ENCODE measurements around the gene FIGNL2. TPM values are rescaled to one million over a fixed set of nuclear protein-coding genes. Genes with fewer than 3 reads are reported as not detected.

Gene FIGNL2
- total RNA-seq, 6 experiments from 2014 or later = 0.14 to 1.8 (median 0.55) TPM

DNA sequence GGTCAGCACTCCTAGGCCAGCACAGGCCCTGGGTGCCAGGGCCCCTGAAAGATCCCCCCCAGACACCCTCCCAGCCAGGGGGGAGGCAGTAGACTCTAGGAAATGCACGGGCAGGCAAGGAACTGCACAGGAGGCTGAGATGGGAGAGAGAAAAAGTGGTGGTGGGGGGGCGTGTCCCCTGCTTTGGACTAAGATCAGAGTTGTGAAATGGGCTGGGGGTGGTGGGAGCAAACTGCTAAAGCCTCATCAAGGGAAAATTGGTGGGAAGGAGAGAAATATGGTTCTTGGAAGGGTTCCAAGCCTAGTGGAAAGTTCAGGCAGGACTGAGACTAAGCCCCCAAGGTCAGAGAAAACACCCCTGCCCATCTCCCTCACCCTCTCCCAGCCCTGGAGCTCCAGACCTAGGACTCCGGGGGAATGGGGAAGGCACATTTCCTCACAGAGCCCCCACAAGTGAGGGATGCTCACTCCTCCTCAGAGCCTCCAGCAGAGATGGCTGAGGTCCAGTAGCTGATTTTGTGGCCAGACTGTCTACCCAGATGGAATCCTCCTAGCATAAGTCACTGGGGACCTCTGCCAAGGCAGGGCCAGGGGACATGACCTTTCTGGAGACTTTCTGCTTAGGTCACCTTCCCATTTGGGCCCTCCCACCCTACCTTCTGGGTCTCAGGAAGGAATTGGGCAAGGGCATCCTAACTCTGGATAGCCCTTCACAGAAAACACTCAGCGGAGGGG, 29.8 kb downstream of the FIGNL2 start:
- H3K4me1 ChIP-seq = peaks cover 0 to 6% (median 0%) of the 10 kb centered on the region in 4 donors
- DNase-seq = no peak
- H3K27me3 ChIP-seq = no peaks in the 10 kb centered on the region
- no peak for ATAC-seq
- no peak overlapping the region for H3K4me3 ChIP-seq
- 37% methylated on average over 3 of the region's 4 CpGs for WGBS (ENCODE audit: insufficient coverage, low coverage, low lambda C conversion rate, missing lambda C conversion rate)
- H3K27ac ChIP-seq = no peak overlapping the region
- no peaks in the 10 kb centered on the region for H3K9me3 ChIP-seq
- no peaks in the 10 kb centered on the region for H3K36me3 ChIP-seq
- intact Hi-C loops (cut with DNase I) = loop anchor here in 1 of 2 donors (10.0 kb wide), 1 partner anchor 294 kb away; no protein-coding TSS in a partner anchor
- TF ChIP-seq CTCF (IDR thresholded peaks at IDR 0.05) = no peak
- TF ChIP-seq POLR2A (IDR thresholded peaks at IDR 0.05) = no peak

DNA sequence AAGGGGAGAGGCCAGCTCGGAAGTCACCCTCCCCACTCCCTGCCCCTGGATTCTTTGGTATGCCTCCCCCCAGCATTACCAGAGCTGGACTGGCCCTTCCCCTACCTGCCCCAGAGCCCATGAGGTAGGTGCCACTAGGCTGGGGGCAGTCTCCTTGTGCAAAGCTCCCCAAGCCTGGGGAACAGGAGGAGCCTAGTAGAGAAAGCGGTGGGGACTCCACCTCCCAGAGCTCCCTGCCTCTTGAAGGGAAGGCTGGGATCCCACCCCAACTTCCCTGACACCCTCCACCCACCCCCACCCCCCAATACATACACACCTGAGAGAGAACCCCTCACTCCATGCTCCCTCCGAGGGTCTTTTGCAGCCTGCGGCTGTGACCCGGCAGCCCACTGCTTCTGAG, 30.4 kb downstream of the FIGNL2 start:
- Histone ChIP-seq H3K27me3 (no peaks in the 10 kb centered on the region), H3K36me3 (no peaks in the 10 kb centered on the region), H3K4me1 (peaks cover 0 to 6% (median 0%) of the 10 kb centered on the region in 4 donors), H3K4me3 (no peak overlapping the region), H3K9me3 (no peaks in the 10 kb centered on the region), H3K27ac (no peak overlapping the region)
- DNase-seq = no peak
- intact Hi-C loops (cut with DNase I) = loop anchor here in 1 of 2 donors (10.0 kb wide), 1 partner anchor 293 kb away; no protein-coding TSS in a partner anchor
- WGBS (ENCODE audit: insufficient coverage, low coverage, low lambda C conversion rate, missing lambda C conversion rate) = 83% methylated on average over 4 of the region's 5 CpGs
- TF ChIP-seq CTCF (IDR thresholded peaks at IDR 0.05) = no peak
- TF ChIP-seq POLR2A (IDR thresholded peaks at IDR 0.05) = no peak
- no peak for ATAC-seq

DNA sequence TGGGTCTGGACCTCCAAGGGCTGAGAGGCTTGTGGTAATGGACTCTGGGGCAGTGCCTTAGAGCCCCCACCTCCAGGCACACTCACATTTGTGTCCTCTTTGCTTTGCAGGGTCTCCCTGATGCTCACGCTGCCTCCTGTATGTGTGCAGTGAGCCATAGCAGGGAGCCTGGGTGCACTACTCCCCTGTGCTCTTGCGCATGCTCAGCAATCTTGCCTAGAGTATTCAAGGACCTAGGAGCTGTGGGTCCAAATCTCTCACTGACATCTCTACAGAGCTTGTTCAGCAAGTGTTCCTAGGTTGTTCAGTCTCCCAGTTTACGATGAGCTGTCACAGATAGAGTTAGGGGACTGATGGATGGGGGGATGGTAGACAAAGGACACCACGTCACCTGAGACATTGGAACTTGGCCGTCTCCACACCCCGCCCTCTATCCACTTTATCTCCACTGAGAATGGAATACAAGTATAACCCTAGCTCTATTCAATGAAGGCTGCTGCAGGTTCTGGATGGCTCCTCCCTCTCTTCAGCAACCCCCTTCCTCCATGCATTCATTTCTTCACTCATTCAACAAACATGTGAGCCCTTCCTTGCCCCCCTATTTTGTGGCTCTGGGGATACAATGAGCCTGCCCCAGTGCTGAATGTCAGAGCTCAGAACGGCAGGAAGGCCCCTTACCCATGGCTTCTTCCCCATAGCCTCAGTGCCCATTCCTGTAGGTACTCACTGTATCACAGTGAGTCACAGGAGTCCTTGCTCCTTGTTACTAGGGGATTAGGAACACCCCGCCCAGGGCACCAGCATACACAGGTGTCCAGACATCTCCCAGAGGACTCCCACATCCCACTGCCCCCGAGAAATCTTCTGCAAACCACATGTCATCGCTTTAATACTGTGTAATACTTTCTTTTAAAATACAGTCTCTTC, 31.2 kb downstream of the FIGNL2 start:
- DNase-seq (no peak), ATAC-seq (no peak)
- Histone ChIP-seq H3K27me3 (no peaks in the 10 kb centered on the region), H3K9me3 (no peaks in the 10 kb centered on the region), H3K36me3 (no peaks in the 10 kb centered on the region), H3K27ac (no peak overlapping the region), H3K4me3 (no peak overlapping the region), H3K4me1 (peaks cover 0 to 6% (median 0%) of the 10 kb centered on the region in 4 donors)
- 88% methylated on average over 5 of the region's 10 CpGs for WGBS (ENCODE audit: insufficient coverage, low coverage, low lambda C conversion rate, missing lambda C conversion rate)
- TF ChIP-seq CTCF (IDR thresholded peaks at IDR 0.05) = no peak
- intact Hi-C loops (cut with DNase I) = loop anchor here in 1 of 2 donors (10.0 kb wide), 1 partner anchor 292 kb away; no protein-coding TSS in a partner anchor

DNA sequence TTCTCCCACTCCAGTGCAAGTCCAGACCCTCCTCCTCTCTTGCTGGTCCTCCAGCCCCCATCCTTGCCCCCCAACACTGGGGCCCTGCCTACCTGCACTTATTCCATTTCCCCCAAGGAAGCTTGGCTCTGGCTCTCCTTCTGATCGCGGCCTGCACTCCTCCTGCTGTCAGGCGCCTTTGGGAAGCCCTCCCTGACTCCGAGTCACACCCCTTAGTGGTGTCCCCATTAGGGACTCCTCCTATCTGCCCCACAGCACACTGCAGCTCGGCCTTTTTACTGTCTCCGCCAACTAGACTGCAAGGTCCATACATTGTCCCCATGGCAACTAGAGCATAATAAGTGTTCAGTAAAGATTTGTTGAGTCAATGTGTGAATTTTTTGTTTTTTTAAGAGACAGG, 32.9 kb downstream of the FIGNL2 start:
- no peak for ATAC-seq
- no peaks in the 10 kb centered on the region for H3K9me3 ChIP-seq
- no peak overlapping the region for H3K27ac ChIP-seq
- TF ChIP-seq CTCF (IDR thresholded peaks at IDR 0.05) = no peak
- TF ChIP-seq POLR2A (IDR thresholded peaks at IDR 0.05) = no peak
- WGBS (ENCODE audit: insufficient coverage, low coverage, low lambda C conversion rate, missing lambda C conversion rate) = 84% methylated on average over 5 of the region's 6 CpGs
- DNase-seq = no peak
- no peaks in the 10 kb centered on the region for H3K27me3 ChIP-seq
- peaks cover 0 to 6% (median 0%) of the 10 kb centered on the region in 4 donors for H3K4me1 ChIP-seq
- H3K4me3 ChIP-seq = no peak overlapping the region
- H3K36me3 ChIP-seq = no peaks in the 10 kb centered on the region
- intact Hi-C loops (cut with DNase I) = loop anchor here in 1 of 2 donors (10.0 kb wide), 1 partner anchor 291 kb away; no protein-coding TSS in a partner anchor

Measured in right lobe of liver (tissue), 6 donors.